ENCODE results near the gene DEPDC7.
A peak's percentile ranks its signal among the peaks of the same experiment; 100 is the strongest.

The DEPDC7 gene

DNA sequence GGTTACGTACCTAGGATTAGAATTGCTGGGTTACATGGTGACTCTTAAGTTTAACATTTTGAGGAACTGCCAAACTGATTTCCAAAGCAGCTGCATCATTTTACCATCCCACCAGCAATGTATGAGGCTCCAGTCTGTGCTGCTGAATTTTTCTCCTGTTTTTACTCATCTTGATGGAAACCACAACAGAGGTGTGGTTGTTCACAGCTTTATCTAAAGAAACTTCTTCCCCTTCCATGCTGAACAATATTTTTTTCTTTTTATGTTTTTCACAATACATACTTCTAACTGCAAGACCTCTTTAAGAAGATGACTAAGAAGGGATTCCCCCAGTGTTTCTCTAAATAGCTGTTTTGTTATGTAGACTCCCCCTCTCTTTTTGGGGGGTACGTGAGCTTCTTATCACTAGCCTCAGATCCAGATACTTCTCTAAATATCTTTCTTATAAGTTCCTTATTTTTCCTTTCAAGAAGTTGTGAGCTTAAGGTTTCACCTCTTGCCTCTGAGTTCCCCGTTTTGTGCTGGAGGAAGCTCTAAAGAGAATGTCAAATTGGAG lies 47.7 kb downstream of the DEPDC7 start:
- peak; percentile 59 for DNase-seq

DNA sequence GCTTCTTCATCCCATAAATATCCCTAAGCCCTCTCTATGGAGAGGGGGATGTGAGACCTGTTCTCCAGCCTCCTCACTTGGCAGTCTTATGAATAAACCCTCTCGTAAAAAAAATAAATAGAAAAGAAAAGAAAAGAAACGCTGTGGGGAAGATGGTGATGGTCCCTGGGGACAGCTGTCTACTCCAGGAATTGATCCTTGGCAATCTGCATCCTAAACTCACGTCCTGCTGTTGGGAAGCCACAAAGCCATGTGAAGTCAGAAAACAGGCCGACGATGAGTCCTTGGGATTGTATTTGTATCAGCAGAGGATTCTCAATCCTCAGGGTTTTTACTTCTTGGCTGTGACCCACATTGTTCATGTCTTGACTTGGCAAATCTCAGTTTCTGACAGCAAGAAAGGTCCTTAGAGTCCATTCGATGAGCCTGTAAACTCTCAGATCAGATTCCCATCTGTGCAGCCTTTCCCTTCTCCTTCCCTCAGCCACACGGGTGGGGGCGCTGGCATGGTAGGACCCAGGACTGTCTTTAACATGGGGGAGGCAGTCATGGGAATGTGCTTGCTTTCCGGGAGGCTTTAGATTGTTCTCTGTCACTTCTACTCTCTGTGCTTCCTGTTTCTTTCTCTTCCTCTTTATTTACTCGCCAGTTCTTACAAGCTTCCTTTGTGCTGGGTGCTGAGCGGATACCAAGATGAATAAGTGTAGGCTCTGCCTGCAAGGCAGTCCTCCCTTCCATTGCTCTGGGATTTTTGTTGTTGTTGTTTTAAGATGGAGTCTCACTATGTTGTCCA lies 48.6 kb downstream of the DEPDC7 start:
- no peak for DNase-seq

DNA sequence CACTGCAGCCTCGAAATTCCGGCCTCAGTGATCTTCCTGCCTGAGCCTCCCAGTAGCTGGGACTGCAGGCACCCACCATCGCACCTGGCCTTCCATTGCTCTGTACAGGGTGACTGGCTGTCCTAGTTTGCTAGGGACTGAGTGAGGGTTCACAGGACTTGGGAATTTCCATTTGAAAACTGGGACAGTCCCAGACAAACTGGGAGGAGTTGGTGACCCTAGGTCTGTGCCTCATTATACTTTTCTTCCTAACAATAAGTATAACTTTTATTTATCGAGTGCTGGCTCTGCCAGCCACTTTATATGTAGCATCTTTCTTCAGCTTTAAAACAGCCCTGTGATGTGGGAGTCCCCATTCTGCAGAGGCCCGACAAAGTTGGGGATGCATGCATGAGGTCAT lies 49.2 kb downstream of the DEPDC7 start:
- DNase-seq: no peak

DNA sequence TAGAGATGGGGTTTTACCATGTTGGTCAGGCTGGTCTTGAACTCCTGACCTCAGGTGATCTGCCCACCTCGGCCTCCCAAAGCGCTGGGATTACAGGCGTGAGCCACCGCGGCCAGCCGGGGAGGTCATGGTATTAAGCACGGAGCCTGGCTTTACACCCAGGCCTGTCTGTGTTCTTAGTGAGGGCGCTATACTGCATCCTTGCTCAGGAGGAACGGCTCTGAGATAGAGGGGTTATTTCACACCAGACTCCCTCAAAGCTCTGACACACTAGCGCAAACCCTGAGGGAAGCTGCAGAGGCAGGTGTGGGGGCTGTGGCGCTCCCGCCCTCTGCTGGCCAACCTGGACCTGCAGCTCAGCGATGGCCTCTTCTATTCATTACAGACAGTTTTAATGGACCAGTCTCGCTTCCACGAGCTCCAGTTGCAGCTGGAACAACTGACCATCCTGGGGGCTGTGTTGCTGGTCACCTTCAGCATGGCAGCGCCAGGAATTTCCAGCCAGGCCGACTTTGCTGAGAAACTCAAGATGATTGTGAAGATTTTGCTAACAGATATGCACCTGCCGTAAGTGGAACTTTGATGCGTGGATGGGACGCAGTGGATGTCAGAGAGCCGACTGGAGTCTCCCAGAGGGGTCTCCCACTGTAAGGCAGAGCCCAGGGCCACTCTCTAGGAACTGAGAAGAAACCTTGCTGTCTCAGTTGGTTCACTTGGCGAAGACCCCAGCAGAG lies 49.9 kb downstream of the DEPDC7 start:
- peak; percentile 62 for DNase-seq

DNA sequence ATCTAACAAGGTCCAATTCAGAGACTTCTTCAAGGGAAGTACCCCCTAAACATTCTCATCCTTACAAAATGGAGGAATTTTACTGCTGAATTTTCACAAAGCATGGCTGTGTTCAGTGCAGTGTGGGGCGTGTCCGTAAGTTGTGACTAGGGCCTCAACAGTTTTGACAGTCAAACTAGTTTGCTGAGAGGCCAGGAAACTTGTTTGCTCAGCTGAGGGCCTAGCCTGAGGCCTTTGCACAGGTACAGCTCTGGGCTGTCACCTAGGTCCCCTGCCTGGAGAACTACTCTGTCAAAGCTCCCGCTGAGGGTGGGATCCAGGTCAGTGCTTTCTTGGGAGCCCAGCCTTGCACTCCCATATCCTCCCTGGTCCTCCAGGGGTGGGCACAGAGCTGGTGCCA lies 51.6 kb downstream of the DEPDC7 start:
- DNase-seq: no peak

DNA sequence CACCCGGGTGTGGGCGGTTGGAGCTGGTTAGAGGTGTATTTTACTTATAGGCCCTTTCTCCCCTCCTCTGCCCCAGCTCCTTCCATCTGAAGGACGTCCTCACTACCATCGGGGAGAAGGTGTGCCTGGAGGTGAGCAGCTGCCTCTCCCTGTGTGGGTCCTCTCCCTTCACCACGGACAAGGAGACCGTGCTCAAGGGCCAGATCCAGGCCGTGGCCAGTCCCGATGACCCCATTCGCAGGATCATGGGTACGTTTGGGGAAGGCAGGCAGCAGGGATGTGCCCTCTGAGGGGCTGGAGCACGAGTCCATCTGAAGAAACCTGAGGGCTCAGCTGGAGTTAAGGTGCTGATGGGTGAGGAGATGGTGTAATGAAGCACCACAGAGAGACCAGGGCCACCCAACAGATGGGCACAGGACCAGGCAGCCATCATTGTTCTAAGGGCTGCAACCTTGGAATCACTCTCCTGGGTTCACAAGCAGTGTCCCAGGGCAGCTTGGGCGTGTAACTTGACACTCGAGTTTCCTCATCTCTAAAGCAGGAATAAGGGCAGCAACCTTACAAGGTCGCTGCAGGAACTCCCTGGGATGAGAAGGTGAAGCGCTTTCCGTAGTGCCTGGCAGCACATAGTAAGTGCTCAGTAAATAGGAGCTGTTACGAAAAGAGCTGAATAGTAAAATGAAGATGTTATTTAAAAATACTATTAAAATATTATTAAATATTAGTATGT lies 53.1 kb downstream of the DEPDC7 start:
- DNase-seq: no peak

DNA sequence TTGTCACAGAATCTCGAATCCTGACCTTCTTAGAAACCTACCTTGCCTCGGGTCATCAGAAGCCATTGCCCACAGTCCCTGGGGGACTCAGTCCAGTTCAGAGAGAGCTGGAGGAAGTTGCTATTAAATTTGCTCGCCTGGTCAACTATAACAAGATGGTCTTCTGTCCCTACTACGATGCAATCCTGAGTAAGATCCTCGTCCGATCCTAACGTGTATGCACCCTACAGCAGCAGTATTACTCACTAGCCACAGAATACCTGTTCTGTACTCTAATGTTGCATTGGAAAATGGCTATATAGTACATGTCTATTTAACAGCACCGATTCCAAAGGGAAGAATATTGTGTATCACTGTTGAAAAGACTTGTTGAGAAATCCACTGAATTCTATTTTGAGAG lies 56.8 kb downstream of the DEPDC7 start:
- no peak for DNase-seq
